ENCODE results near the gene CEP78.

CEP78 gene

DNA sequence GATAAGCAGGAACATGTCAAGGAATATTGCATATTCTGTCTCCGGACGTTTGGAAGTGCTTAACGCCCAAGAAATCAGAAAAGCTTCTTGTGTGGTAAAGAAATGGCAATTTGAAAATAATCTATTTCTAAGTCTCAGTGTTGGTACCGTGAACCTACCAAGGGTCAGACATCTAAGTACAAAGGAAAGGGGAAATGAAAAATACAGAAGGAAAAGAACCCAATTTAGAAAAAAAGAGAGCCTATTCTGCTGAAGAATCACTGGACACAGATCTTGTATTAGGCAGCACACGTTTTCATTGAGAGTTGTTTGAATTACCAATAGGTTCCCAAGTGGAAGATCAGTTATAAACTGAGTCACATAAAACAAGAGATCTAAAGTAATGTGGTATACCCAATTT lies 46.9 kb upstream of the CEP78 start:
- ChIA-PET CTCF (no interaction called here), POLR2A (no interaction called here)
- TF ChIP-seq ZNF48 (tag by site-specific recombination; IDR thresholded peaks at IDR 0.05) (no peak), ZNF169 (tag by site-specific recombination; IDR thresholded peaks at IDR 0.05) (no peak), ZNF157 (tag by site-specific recombination; IDR thresholded peaks at IDR 0.05) (no peak), ZNF623 (tag by site-specific recombination; IDR thresholded peaks at IDR 0.05) (no peak), ZNF132 (tag by site-specific recombination; IDR thresholded peaks at IDR 0.05; ENCODE audit: borderline replicate concordance) (no peak), ZIC2 (tag by site-specific recombination; IDR thresholded peaks at IDR 0.05) (no peak), KLF9 (tag by site-specific recombination; IDR thresholded peaks at IDR 0.05; ENCODE audit: low read depth) (no peak), ZNF514 (tag by site-specific recombination; IDR thresholded peaks at IDR 0.05) (no peak), ZNF155 (tag by site-specific recombination; IDR thresholded peaks at IDR 0.05) (no peak), YY2 (tag by site-specific recombination; IDR thresholded peaks at IDR 0.05) (no peak), ZNF292 (tag by site-specific recombination; IDR thresholded peaks at IDR 0.05; ENCODE audit: borderline replicate concordance, low read depth) (no peak), ZNF354C (tag by site-specific recombination; IDR thresholded peaks at IDR 0.05; ENCODE audit: borderline replicate concordance, low read depth) (no peak), ZNF76 (tag by site-specific recombination; IDR thresholded peaks at IDR 0.05; ENCODE audit: borderline replicate concordance, low read depth) (no peak), ZNF214 (tag by site-specific recombination; IDR thresholded peaks at IDR 0.05; ENCODE audit: borderline replicate concordance) (no peak), ZNF416 (tag by site-specific recombination; IDR thresholded peaks at IDR 0.05) (no peak), HOXD13 (CRISPR knock-in tag; IDR thresholded peaks at IDR 0.05; ENCODE audit: borderline replicate concordance) (no peak), ZNF654 (tag by site-specific recombination; IDR thresholded peaks at IDR 0.05; ENCODE audit: low read depth) (no peak)
- H3K9me3 ChIP-seq (ENCODE audit: control insufficient read depth, insufficient read depth, low read depth, low read length) = no peaks in the 10 kb centered on the region
- no peaks in the 10 kb centered on the region for H3K4me1 ChIP-seq (ENCODE audit: control insufficient read depth, insufficient read depth, low read length)
- H3K36me3 ChIP-seq (ENCODE audit: control insufficient read depth in 2 of 2, insufficient read depth in 1 of 2, low read length in 2 of 2) = no peaks in the 10 kb centered on the region
- no peak overlapping the region for H3K27ac ChIP-seq (ENCODE audit: extremely low read depth, low read depth, low read length)
- no peak overlapping the region for H3K4me3 ChIP-seq (ENCODE audit: low read depth, low read length)

DNA sequence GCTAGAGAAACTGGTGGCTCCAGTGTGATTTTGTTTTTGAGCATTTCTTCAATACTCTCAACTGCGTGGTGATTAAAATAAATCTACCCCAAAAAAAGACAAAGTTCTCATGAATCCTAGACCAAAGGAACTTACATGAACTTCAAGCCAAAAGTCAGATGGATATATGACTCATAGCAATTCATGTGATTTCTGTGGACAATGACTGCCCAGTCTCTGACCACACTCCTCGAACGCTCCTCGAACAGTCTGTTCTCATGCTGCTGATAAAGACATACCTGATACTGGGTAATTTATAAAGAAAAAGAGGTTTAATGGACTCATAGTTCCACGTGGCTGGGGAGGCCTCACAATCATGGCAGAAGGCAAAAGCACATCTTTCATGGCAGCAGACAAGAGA lies 46.4 kb upstream of the CEP78 start:
- Histone ChIP-seq H3K9me3 (ENCODE audit: control insufficient read depth, insufficient read depth, low read depth, low read length) (no peaks in the 10 kb centered on the region), H3K36me3 (ENCODE audit: control insufficient read depth in 2 of 2, insufficient read depth in 1 of 2, low read length in 2 of 2) (no peaks in the 10 kb centered on the region), H3K4me1 (ENCODE audit: control insufficient read depth, insufficient read depth, low read length) (no peaks in the 10 kb centered on the region), H3K4me3 (ENCODE audit: low read depth, low read length) (no peak overlapping the region), H3K27ac (ENCODE audit: extremely low read depth, low read depth, low read length) (no peak overlapping the region)
- ChIA-PET POLR2A (no interaction called here), CTCF (no interaction called here)
- no peak for TF ChIP-seq BCL11B (tag by site-specific recombination; IDR thresholded peaks at IDR 0.05; ENCODE audit: low read depth)
- TF ChIP-seq ZNF114 (tag by site-specific recombination; IDR thresholded peaks at IDR 0.05) = no peak
- TF ChIP-seq ZFHX2 (tag by site-specific recombination; conservative IDR thresholded peaks at IDR 0.05) = no peak
- TF ChIP-seq GLIS1 (tag by site-specific recombination; IDR thresholded peaks at IDR 0.05) = no peak
- TF ChIP-seq, protein P1, sequence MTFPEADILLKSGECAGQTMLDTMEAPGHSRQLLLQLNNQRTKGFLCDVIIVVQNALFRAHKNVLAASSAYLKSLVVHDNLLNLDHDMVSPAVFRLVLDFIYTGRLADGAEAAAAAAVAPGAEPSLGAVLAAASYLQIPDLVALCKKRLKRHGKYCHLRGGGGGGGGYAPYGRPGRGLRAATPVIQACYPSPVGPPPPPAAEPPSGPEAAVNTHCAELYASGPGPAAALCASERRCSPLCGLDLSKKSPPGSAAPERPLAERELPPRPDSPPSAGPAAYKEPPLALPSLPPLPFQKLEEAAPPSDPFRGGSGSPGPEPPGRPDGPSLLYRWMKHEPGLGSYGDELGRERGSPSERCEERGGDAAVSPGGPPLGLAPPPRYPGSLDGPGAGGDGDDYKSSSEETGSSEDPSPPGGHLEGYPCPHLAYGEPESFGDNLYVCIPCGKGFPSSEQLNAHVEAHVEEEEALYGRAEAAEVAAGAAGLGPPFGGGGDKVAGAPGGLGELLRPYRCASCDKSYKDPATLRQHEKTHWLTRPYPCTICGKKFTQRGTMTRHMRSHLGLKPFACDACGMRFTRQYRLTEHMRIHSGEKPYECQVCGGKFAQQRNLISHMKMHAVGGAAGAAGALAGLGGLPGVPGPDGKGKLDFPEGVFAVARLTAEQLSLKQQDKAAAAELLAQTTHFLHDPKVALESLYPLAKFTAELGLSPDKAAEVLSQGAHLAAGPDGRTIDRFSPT (tag by site-specific recombination; IDR thresholded peaks at IDR 0.05) = no peak
- TF ChIP-seq ZNF560 (tag by site-specific recombination; IDR thresholded peaks at IDR 0.05; ENCODE audit: borderline replicate concordance) = no peak
- TF ChIP-seq, protein P2, sequence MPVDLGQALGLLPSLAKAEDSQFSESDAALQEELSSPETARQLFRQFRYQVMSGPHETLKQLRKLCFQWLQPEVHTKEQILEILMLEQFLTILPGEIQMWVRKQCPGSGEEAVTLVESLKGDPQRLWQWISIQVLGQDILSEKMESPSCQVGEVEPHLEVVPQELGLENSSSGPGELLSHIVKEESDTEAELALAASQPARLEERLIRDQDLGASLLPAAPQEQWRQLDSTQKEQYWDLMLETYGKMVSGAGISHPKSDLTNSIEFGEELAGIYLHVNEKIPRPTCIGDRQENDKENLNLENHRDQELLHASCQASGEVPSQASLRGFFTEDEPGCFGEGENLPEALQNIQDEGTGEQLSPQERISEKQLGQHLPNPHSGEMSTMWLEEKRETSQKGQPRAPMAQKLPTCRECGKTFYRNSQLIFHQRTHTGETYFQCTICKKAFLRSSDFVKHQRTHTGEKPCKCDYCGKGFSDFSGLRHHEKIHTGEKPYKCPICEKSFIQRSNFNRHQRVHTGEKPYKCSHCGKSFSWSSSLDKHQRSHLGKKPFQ (tag by site-specific recombination; IDR thresholded peaks at IDR 0.05) = no peak
- TF ChIP-seq, protein P3, sequence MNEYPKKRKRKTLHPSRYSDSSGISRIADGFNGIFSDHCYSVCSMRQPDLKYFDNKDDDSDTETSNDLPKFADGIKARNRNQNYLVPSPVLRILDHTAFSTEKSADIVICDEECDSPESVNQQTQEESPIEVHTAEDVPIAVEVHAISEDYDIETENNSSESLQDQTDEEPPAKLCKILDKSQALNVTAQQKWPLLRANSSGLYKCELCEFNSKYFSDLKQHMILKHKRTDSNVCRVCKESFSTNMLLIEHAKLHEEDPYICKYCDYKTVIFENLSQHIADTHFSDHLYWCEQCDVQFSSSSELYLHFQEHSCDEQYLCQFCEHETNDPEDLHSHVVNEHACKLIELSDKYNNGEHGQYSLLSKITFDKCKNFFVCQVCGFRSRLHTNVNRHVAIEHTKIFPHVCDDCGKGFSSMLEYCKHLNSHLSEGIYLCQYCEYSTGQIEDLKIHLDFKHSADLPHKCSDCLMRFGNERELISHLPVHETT (tag by site-specific recombination; IDR thresholded peaks at IDR 0.05) = no peak
- no peak for TF ChIP-seq SCRT1 (tag by site-specific recombination; IDR thresholded peaks at IDR 0.05; ENCODE audit: borderline replicate concordance)
- TF ChIP-seq ZEB2 (tag by site-specific recombination; IDR thresholded peaks at IDR 0.05) = no peak
- no peak for TF ChIP-seq ZSCAN23 (tag by site-specific recombination; IDR thresholded peaks at IDR 0.05)
- TF ChIP-seq FEZF1 (tag by site-specific recombination; IDR thresholded peaks at IDR 0.05) = no peak
- TF ChIP-seq ZNF600 (tag by site-specific recombination; IDR thresholded peaks at IDR 0.05) = no peak

Measured in HEK293 (cell line).